PC-9 (cell line): ENCODE data around the gene SEC22A. TPM values are rescaled to one million over a fixed set of nuclear protein-coding genes. Genes with fewer than 3 reads are reported as not detected.

Experiments
- BruUV-seq: library from RNA; stranded (reverse); fragments of 400-500 nt; replicated peaks from 2 replicates; lab custom pipeline; 2021; lab: Mats Ljungman, UMichigan
- CTCF ChIA-PET: fragments of 300-600 bp; sonication (Branson Sonifier 250); formaldehyde crosslinking; loops from one replicate; lab custom pipeline; 2022; ENCODE audit warnings: antibody characterized with exemption; lab: Charles Lee
- POLR2A ChIA-PET: fragments of 300-600 bp; sonication (Branson Sonifier 250); formaldehyde crosslinking; loops from one replicate; lab custom pipeline; 2022; ENCODE audit warnings: antibody characterized with exemption; ENCODE audit not compliant: unreplicated experiment; lab: Charles Lee
- DNase-seq, 2 experiments: peaks; one replicate each; pipeline versions ENCODE4 v3.0.0 to v3.0.0-alpha.2; 2015 to 2022; ENCODE audit warnings: mixed read lengths in 1 of 2
- H2AFZ ChIP-seq: fragments of 200-600 bp; sonication (generic); 2 replicates; pipeline ENCODE4 v1.8.1; 2017; ENCODE audit warnings: antibody characterized with exemption
- H3F3A ChIP-seq: fragments of 200-600 bp; sonication (generic); 2 replicates; pipeline ENCODE4 v1.8.1; 2017; ENCODE audit warnings: antibody characterized with exemption, mild to moderate bottlenecking, low read depth; ENCODE audit not compliant: insufficient read depth
- H3K27ac ChIP-seq: fragments of 200-600 bp; sonication (generic); 2 replicates; pipeline ENCODE4 v1.6.1; 2016; ENCODE audit warnings: mixed run types
- H3K27me3 ChIP-seq: fragments of 200-600 bp; sonication (generic); 2 replicates; pipeline ENCODE4 v1.6.1; 2016; ENCODE audit warnings: low read depth, mixed run types; ENCODE audit not compliant: insufficient read depth
- H3K36me3 ChIP-seq: fragments of 200-600 bp; sonication (generic); 2 replicates; pipeline ENCODE4 v1.6.1; 2016; ENCODE audit warnings: low read depth, mixed run types
- H3K4me1 ChIP-seq: fragments of 200-600 bp; sonication (generic); replicated peaks from 2 replicates; pipeline ENCODE4 v1.6.1; 2016; ENCODE audit warnings: mixed run types; ENCODE audit not compliant: insufficient read depth
- H3K4me2 ChIP-seq: fragments of 200-600 bp; sonication (generic); 2 replicates; pipeline ENCODE4 v1.6.1; 2017; ENCODE audit warnings: mixed run types
- H3K4me3 ChIP-seq: fragments of 200-600 bp; sonication (generic); 2 replicates; pipeline ENCODE4 v1.6.1; 2016; ENCODE audit warnings: mixed run types
- H3K79me2 ChIP-seq: fragments of 200-600 bp; sonication (generic); 2 replicates; pipeline ENCODE4 v1.6.1; 2017; ENCODE audit warnings: low read depth, mixed run types
- H3K9me2 ChIP-seq: fragments of 200-600 bp; sonication (generic); 2 replicates; pipeline ENCODE4 v1.8.1; 2017; ENCODE audit warnings: mild to moderate bottlenecking; ENCODE audit not compliant: insufficient read depth
- H3K9me3 ChIP-seq: fragments of 200-600 bp; sonication (generic); 2 replicates; pipeline ENCODE4 v1.8.1; 2016; ENCODE audit warnings: low read depth; ENCODE audit not compliant: insufficient read depth
- H4K20me1 ChIP-seq: fragments of 200-600 bp; sonication (generic); 2 replicates; pipeline ENCODE4 v1.8.1; 2017; ENCODE audit not compliant: insufficient read depth
- CTCF ChIP-seq: fragments of 200-600 bp; sonication (generic); conservative IDR thresholded peaks from 2 replicates; pipeline ENCODE4 v1.6.1; 2017; ENCODE audit warnings: mixed run types, antibody characterized with exemption, mild to moderate bottlenecking, moderate library complexity
- EZH2 ChIP-seq: fragments of 200-600 bp; sonication (generic); IDR thresholded peaks from 2 replicates; pipeline ENCODE4 v1.8.0; 2017; ENCODE audit warnings: antibody characterized with exemption, low read depth
- intact Hi-C: fragments of 100-400 bp; cut with micrococcal nuclease; formaldehyde crosslinking; loops from one replicate; pipeline ENCODE4 v1.10.0; 2022; ENCODE audit not compliant: unreplicated experiment
- total RNA-seq: library from RNA; stranded (reverse); gene quantifications from 2 replicates; pipeline ENCODE4 v1.2.3, GENCODE V29; 2021

The SEC22A gene
- total RNA-seq, 1 experiment from 2014 or later: 20.2 TPM

GRCh38 chr3:123167686-123168085 is 34.1 kb upstream of the SEC22A start:
- DNase-seq: no peak
- H2AFZ ChIP-seq: no peak overlapping the region
- no peaks in the 10 kb centered on the region for H4K20me1 ChIP-seq
- no TSS peak for BruUV-seq
- no peaks in the 10 kb centered on the region for H3K9me3 ChIP-seq
- no peaks in the 10 kb centered on the region for H3K27me3 ChIP-seq
- no peaks in the 10 kb centered on the region for H3K4me1 ChIP-seq
- H3F3A ChIP-seq: no peaks in the 10 kb centered on the region
- intact Hi-C loops: no loop called here
- H3K4me2 ChIP-seq: no peak overlapping the region
- H3K79me2 ChIP-seq: no peaks in the 10 kb centered on the region
- TF ChIP-seq CTCF (no peak), EZH2 (no peak)
- ChIA-PET POLR2A (no interaction called here), CTCF (no interaction called here)
- H3K4me3 ChIP-seq: no peak overlapping the region
- no peak overlapping the region for H3K27ac ChIP-seq
- no peaks in the 10 kb centered on the region for H3K9me2 ChIP-seq
- 0 out of 2 replicates have a peak, but pooled peaks cover 6% of the 10 kb centered on the region for H3K36me3 ChIP-seq

- Histone ChIP-seq H3K4me3 (no peak overlapping the region), H3K4me2 (no peak overlapping the region), H4K20me1 (no peaks in the 10 kb centered on the region), H3K79me2 (no peaks in the 10 kb centered on the region), H3K27me3 (no peaks in the 10 kb centered on the region), H3F3A (no peaks in the 10 kb centered on the region), H2AFZ (no peak overlapping the region), H3K4me1 (no peaks in the 10 kb centered on the region), H3K36me3 (0 out of 2 replicates have a peak, but pooled peaks cover 6% of the 10 kb centered on the region), H3K27ac (no peak overlapping the region), H3K9me2 (no peaks in the 10 kb centered on the region), H3K9me3 (no peaks in the 10 kb centered on the region)
- intact Hi-C loops: no loop called here
- no TSS peak for BruUV-seq
- DNase-seq: no peak
- no peak for TF ChIP-seq EZH2
- TF ChIP-seq CTCF: no peak
- CTCF ChIA-PET: no interaction called here
- POLR2A ChIA-PET: no interaction called here
Measured at GRCh38 chr3:123168122-123168521, 33.6 kb upstream of the SEC22A start.

GRCh38 chr3:123168605-123169004 is 33.1 kb upstream of the SEC22A start:
- CTCF ChIA-PET: no interaction called here
- DNase-seq: no peak
- POLR2A ChIA-PET: no interaction called here
- Histone ChIP-seq H3K79me2 (no peaks in the 10 kb centered on the region), H3K27me3 (no peaks in the 10 kb centered on the region), H3K27ac (no peak overlapping the region), H3K4me2 (no peak overlapping the region), H3K9me3 (no peaks in the 10 kb centered on the region), H3K9me2 (no peaks in the 10 kb centered on the region), H3F3A (no peaks in the 10 kb centered on the region), H3K4me3 (no peak overlapping the region), H4K20me1 (no peaks in the 10 kb centered on the region), H3K36me3 (0 out of 2 replicates have a peak, but pooled peaks cover 6% of the 10 kb centered on the region), H2AFZ (no peak overlapping the region), H3K4me1 (no peaks in the 10 kb centered on the region)
- intact Hi-C loops: no loop called here
- no peak for TF ChIP-seq EZH2
- no peak for TF ChIP-seq CTCF
- BruUV-seq: no TSS peak
